Naive thymus-derived CD8-positive, alpha-beta T cell (primary cell): Measurements from ENCODE around the gene KRTAP4-1. TPM values are rescaled to one million over a fixed set of nuclear protein-coding genes. Genes with fewer than 3 reads are reported as not detected.
A peak's percentile ranks its signal among the peaks of the same experiment; 100 is the strongest.
"Not testable (repeated sequence)": the region's sequence is repeated elsewhere in the genome, so short reads cannot be mapped to it uniquely, and the experiment has no call there.

Experiments used
- ATAC-seq, 2 donors: fragments of 150-1000 bp; cut with Tn5 transposase in 1 of 2; sonication (Bioruptor Pico), chemical (Tn5 transposase) in 1 of 2; 1 replicate in 1 of 2; 2 replicates in 1 of 2; pipeline ENCODE4 v1.10.0; 2021; ENCODE audit warnings: mild to moderate bottlenecking in 2 of 2, moderate library complexity in 2 of 2
- POLR2A ChIA-PET: fragments of 350-600 bp; sonication (Branson Sonifier 250); formaldehyde crosslinking; loops from one replicate; lab custom pipeline; 2021; ENCODE audit warnings: antibody characterized with exemption; lab: Charles Lee
- DNase-seq, 10 donors: peaks; one replicate each; pipeline versions ENCODE4 v3.0.0 to v3.0.0-alpha.2; 2020 to 2022
- H3K27ac Mint-ChIP-seq, 10 donors: one replicate each; pipeline ENCODE4 v1.8.0; 2020 to 2022; ENCODE audit warnings: mild to moderate bottlenecking in 10 of 10, mixed read lengths in 10 of 10, moderate library complexity in 4 of 10, inconsistent platforms in 1 of 10
- H3K27me3 Mint-ChIP-seq, 5 donors: one replicate each; pipeline ENCODE4 v1.8.0; 2021 to 2022; ENCODE audit warnings: mixed read lengths in 5 of 5
- H3K36me3 Mint-ChIP-seq, 3 donors: one replicate each; pipeline ENCODE4 v1.8.0; 2020 to 2022; ENCODE audit warnings: mixed read lengths in 3 of 3, mild to moderate bottlenecking in 2 of 3, inconsistent platforms in 1 of 3
- H3K4me1 Mint-ChIP-seq, 4 donors: one replicate each; pipeline ENCODE4 v1.8.0; 2021 to 2022; ENCODE audit warnings: mixed read lengths in 4 of 4
- H3K4me3 Mint-ChIP-seq, 10 donors: one replicate each; pipeline ENCODE4 v1.8.0; 2020 to 2022; ENCODE audit warnings: mild to moderate bottlenecking in 10 of 10, mixed read lengths in 10 of 10, moderate library complexity in 6 of 10, inconsistent platforms in 1 of 10
- H3K9me3 Mint-ChIP-seq, 9 donors: one replicate each; pipeline ENCODE4 v1.8.0; 2020 to 2022; ENCODE audit warnings: mixed read lengths in 9 of 9, mild to moderate bottlenecking in 3 of 9, inconsistent platforms in 1 of 9, moderate library complexity in 1 of 9
- polyA plus RNA-seq, 3 donors: library from polyadenylated mRNA; unstranded; fragments of 300-500 nt; fragmentation: Illumina TruSeq; gene quantifications; one replicate each; pipeline ENCODE4 v1.2.3, GENCODE V29; 2021
- total RNA-seq, 8 experiments: library from RNA in 2 of 8; stranded (reverse) in 2 of 8; gene quantifications; one replicate each; pipeline ENCODE4 v1.2.3 and lab custom pipeline; 2021 to 2026

The KRTAP4-1 gene
- total and polyA plus RNA-seq, 5 experiments from 2014 or later = not detected

- DNase-seq (no peak), ATAC-seq (no peak)
- Mint-ChIP-seq H3K36me3 (peaks cover 2 to 34% (median 21%) of the 10 kb centered on the region in 3 donors), H3K9me3 (peaks cover 0 to 52% (median 34%) of the 10 kb centered on the region in 9 donors), H3K4me1 (peaks cover 2 to 13% (median 9%) of the 10 kb centered on the region in 4 donors), H3K4me3 (peak within 1 kb of the TSS in 1 of 10 donors; percentile 42), H3K27me3 (peaks cover 0 to 2% (median 0%) of the 10 kb centered on the region in 5 donors), H3K27ac (peak within 1 kb of the TSS in 1 of 10 donors; percentile 85)
- POLR2A ChIA-PET = interaction anchor here (0.7 to 0.8 kb wide), 2 partner anchors 9 to 299 kb away, joined by 3 read pairs; no protein-coding TSS in a partner anchor
These were observed 44.2 kb downstream of the KRTAP4-1 start, which contains the start of gene KRTAP4-6 for GRCh38 chr17:41140360-41141131. Gene KRTAP4-6 (minus strand): TSS chr17:41140544. CDS start chr17:41140487, 57 bp downstream.

- Mint-ChIP-seq H3K4me3 (peak overlapping the region in 1 of 10 donors; percentile 42), H3K27ac (peak overlapping the region in 1 of 10 donors; percentile 85), H3K4me1 (peaks cover 2 to 11% (median 6%) of the 10 kb centered on the region in 4 donors), H3K36me3 (peaks cover 2 to 34% (median 21%) of the 10 kb centered on the region in 3 donors), H3K9me3 (peaks cover 0 to 52% (median 34%) of the 10 kb centered on the region in 9 donors)
- POLR2A ChIA-PET, ATAC-seq, DNase-seq, H3K27me3 Mint-ChIP-seq: not testable (repeated sequence)
These were observed 44.8 kb downstream of the KRTAP4-1 start for GRCh38 chr17:41139865-41140264.

Other genes starting within 250 kb of the KRTAP4-1 start
Only the 30 nearest of the 41 such genes appear.
- not detected for gene KRTAP1-5, start 157.7 kb downstream of the KRTAP4-1 start, total RNA-seq
- not detected for gene KRTAP1-5, start 157.7 kb downstream of the KRTAP4-1 start, polyA plus RNA-seq
- gene KRTAP1-4, start 154.7 kb downstream of the KRTAP4-1 start, total RNA-seq = not detected
- gene KRTAP1-4, start 154.7 kb downstream of the KRTAP4-1 start, polyA plus RNA-seq = not detected
- gene KRTAP1-3, start 150.0 kb downstream of the KRTAP4-1 start, total RNA-seq = not detected
- not detected for gene KRTAP1-3, start 150.0 kb downstream of the KRTAP4-1 start, polyA plus RNA-seq
- not detected for gene KRTAP1-1, start 143.5 kb downstream of the KRTAP4-1 start, total RNA-seq
- not detected for gene KRTAP1-1, start 143.5 kb downstream of the KRTAP4-1 start, polyA plus RNA-seq
- gene KRTAP2-1, start 137.6 kb downstream of the KRTAP4-1 start, total RNA-seq = not detected
- gene KRTAP2-1, start 137.6 kb downstream of the KRTAP4-1 start, polyA plus RNA-seq = not detected
- not detected for gene KRTAP2-2, start 129.7 kb downstream of the KRTAP4-1 start, total RNA-seq
- gene KRTAP2-2, start 129.7 kb downstream of the KRTAP4-1 start, polyA plus RNA-seq = not detected
- not detected for gene KRTAP2-3, start 124.8 kb downstream of the KRTAP4-1 start, total RNA-seq
- not detected for gene KRTAP2-3, start 124.8 kb downstream of the KRTAP4-1 start, polyA plus RNA-seq
- not detected for gene KRTAP2-4, start 119.0 kb downstream of the KRTAP4-1 start, total RNA-seq
- gene KRTAP2-4, start 119.0 kb downstream of the KRTAP4-1 start, polyA plus RNA-seq = not detected
- not detected for gene KRTAP4-7, start 100.8 kb downstream of the KRTAP4-1 start, total RNA-seq
- gene KRTAP4-7, start 100.8 kb downstream of the KRTAP4-1 start, polyA plus RNA-seq = not detected
- not detected for gene KRTAP4-8, start 86.8 kb downstream of the KRTAP4-1 start, total RNA-seq
- not detected for gene KRTAP4-8, start 86.8 kb downstream of the KRTAP4-1 start, polyA plus RNA-seq
- not detected for gene KRTAP4-16, start 82.7 kb downstream of the KRTAP4-1 start, total RNA-seq
- gene KRTAP4-16, start 82.7 kb downstream of the KRTAP4-1 start, polyA plus RNA-seq = not detected
- gene KRTAP4-9, start 79.5 kb downstream of the KRTAP4-1 start, total RNA-seq = not detected
- not detected for gene KRTAP4-9, start 79.5 kb downstream of the KRTAP4-1 start, polyA plus RNA-seq
- not detected for gene KRTAP4-11, start 66.5 kb downstream of the KRTAP4-1 start, total RNA-seq
- not detected for gene KRTAP4-11, start 66.5 kb downstream of the KRTAP4-1 start, polyA plus RNA-seq
- gene KRTAP4-12, start 60.7 kb downstream of the KRTAP4-1 start, total RNA-seq = not detected
- gene KRTAP4-12, start 60.7 kb downstream of the KRTAP4-1 start, polyA plus RNA-seq = under 1 TPM in 1 of 3 donors, not detected in 2; 0.15 TPM
- gene KRTAP4-6, start 44.4 kb downstream of the KRTAP4-1 start, total RNA-seq = not detected
- not detected for gene KRTAP4-6, start 44.4 kb downstream of the KRTAP4-1 start, polyA plus RNA-seq
- not detected for gene KRTAP4-5, start 35.1 kb downstream of the KRTAP4-1 start, total RNA-seq
- not detected for gene KRTAP4-5, start 35.1 kb downstream of the KRTAP4-1 start, polyA plus RNA-seq
- not detected for gene KRTAP4-4, start 24.2 kb downstream of the KRTAP4-1 start, total RNA-seq
- not detected for gene KRTAP4-4, start 24.2 kb downstream of the KRTAP4-1 start, polyA plus RNA-seq
- gene KRTAP4-3, start 16.7 kb downstream of the KRTAP4-1 start, total RNA-seq = not detected
- gene KRTAP4-3, start 16.7 kb downstream of the KRTAP4-1 start, polyA plus RNA-seq = not detected
- gene KRTAP4-2, start 6.7 kb downstream of the KRTAP4-1 start, total RNA-seq = not detected
- gene KRTAP4-2, start 6.7 kb downstream of the KRTAP4-1 start, polyA plus RNA-seq = not detected
- not detected for gene KRTAP9-1, start 5.0 kb upstream of the KRTAP4-1 start, total RNA-seq
- not detected for gene KRTAP9-1, start 5.0 kb upstream of the KRTAP4-1 start, polyA plus RNA-seq
- not detected for gene KRTAP9-2, start 41.7 kb upstream of the KRTAP4-1 start, total RNA-seq
- gene KRTAP9-2, start 41.7 kb upstream of the KRTAP4-1 start, polyA plus RNA-seq = not detected
- not detected for gene KRTAP9-3, start 47.5 kb upstream of the KRTAP4-1 start, total RNA-seq
- not detected for gene KRTAP9-3, start 47.5 kb upstream of the KRTAP4-1 start, polyA plus RNA-seq
- gene KRTAP9-8, start 53.1 kb upstream of the KRTAP4-1 start, total RNA-seq = not detected
- gene KRTAP9-8, start 53.1 kb upstream of the KRTAP4-1 start, polyA plus RNA-seq = not detected
- gene KRTAP9-4, start 64.8 kb upstream of the KRTAP4-1 start, total RNA-seq = not detected
- gene KRTAP9-4, start 64.8 kb upstream of the KRTAP4-1 start, polyA plus RNA-seq = not detected
- gene KRTAP9-9, start 70.5 kb upstream of the KRTAP4-1 start, total RNA-seq = not detected
- not detected for gene KRTAP9-9, start 70.5 kb upstream of the KRTAP4-1 start, polyA plus RNA-seq
- not detected for gene KRTAP9-6, start 80.5 kb upstream of the KRTAP4-1 start, total RNA-seq
- not detected for gene KRTAP9-6, start 80.5 kb upstream of the KRTAP4-1 start, polyA plus RNA-seq
- gene KRTAP9-7, start 90.8 kb upstream of the KRTAP4-1 start, total RNA-seq = not detected
- not detected for gene KRTAP9-7, start 90.8 kb upstream of the KRTAP4-1 start, polyA plus RNA-seq
- gene KRTAP29-1, start 117.9 kb upstream of the KRTAP4-1 start, total RNA-seq = not detected
- 1 to 10 TPM in 1 of 3 donors, not detected in 2; 1.1 TPM for gene KRTAP29-1, start 117.9 kb upstream of the KRTAP4-1 start, polyA plus RNA-seq
- gene KRTAP16-1, start 124.4 kb upstream of the KRTAP4-1 start, total RNA-seq = under 1 TPM in 1 of 2 experiments, not detected in 1; 0.23 TPM
- gene KRTAP16-1, start 124.4 kb upstream of the KRTAP4-1 start, polyA plus RNA-seq = under 1 TPM in 1 of 3 donors, not detected in 2; 0.12 TPM
- gene KRTAP17-1, start 130.8 kb upstream of the KRTAP4-1 start, total RNA-seq = not detected
- gene KRTAP17-1, start 130.8 kb upstream of the KRTAP4-1 start, polyA plus RNA-seq = not detected